ENCODE results near the gene KLHDC3.

The KLHDC3 gene

GRCh38 chr6:43012364-43012763, 1.7 kb upstream of the KLHDC3 start:
- Histone ChIP-seq H3K4me2 (ENCODE audit: insufficient read depth, low read length) (peak overlapping the region; percentile 99), H4K20me1 (ENCODE audit: insufficient read depth, low read length) (peaks cover 22% of the 10 kb centered on the region; the same call in 1 of the 2 replicates), H3K27me3 (ENCODE audit: insufficient read depth, low read length, poor library complexity) (no peaks in the 10 kb centered on the region), H3K4me3 (ENCODE audit: low read depth in 1 of 2, low read length in 2 of 2) (peak overlapping the region; percentile 91 to 94; a peak in 3 of 4 replicates), H3K27ac (ENCODE audit: low read length) (peak overlapping the region; percentile 86), H3K9ac (ENCODE audit: low read depth, low read length) (peak overlapping the region; percentile 90), H3K4me1 (ENCODE audit: insufficient read depth, low read length) (peaks cover 54% of the 10 kb centered on the region), H2AFZ (ENCODE audit: low read depth, low read length) (no peak overlapping the region), H3K9me3 (ENCODE audit: insufficient read depth, low read length, severe bottlenecking) (no peaks in the 10 kb centered on the region), H3K36me3 (ENCODE audit: insufficient read depth, low read length) (peaks cover 72% of the 10 kb centered on the region), H3K79me2 (ENCODE audit: insufficient read depth, low read length) (peaks cover 65% of the 10 kb centered on the region)
- TF ChIP-seq CTCF (IDR thresholded peaks at IDR 0.05; ENCODE audit: borderline replicate concordance, extremely low read depth, low read length, poor library complexity, severe bottlenecking): no peak
- TF ChIP-seq EZH2 (IDR thresholded peaks at IDR 0.05; ENCODE audit: borderline replicate concordance, low read depth, low read length, severe bottlenecking): no peak
- DNase-seq: no peak
- no peak for ATAC-seq (ENCODE audit: insufficient read depth, low read depth)

- peak overlapping the region; percentile 90 for H3K9ac ChIP-seq (ENCODE audit: low read depth, low read length)
- peaks cover 62% of the 10 kb centered on the region for H3K4me1 ChIP-seq (ENCODE audit: insufficient read depth, low read length)
- peak overlapping the region; percentile 95 for H2AFZ ChIP-seq (ENCODE audit: low read depth, low read length)
- peaks cover 70% of the 10 kb centered on the region for H3K79me2 ChIP-seq (ENCODE audit: insufficient read depth, low read length)
- no peak for TF ChIP-seq EZH2 (IDR thresholded peaks at IDR 0.05; ENCODE audit: borderline replicate concordance, low read depth, low read length, severe bottlenecking)
- TF ChIP-seq CTCF (IDR thresholded peaks at IDR 0.05; ENCODE audit: borderline replicate concordance, extremely low read depth, low read length, poor library complexity, severe bottlenecking): no peak
- H3K4me2 ChIP-seq (ENCODE audit: insufficient read depth, low read length): peak overlapping the region; percentile 99
- DNase-seq (no peak), ATAC-seq (ENCODE audit: insufficient read depth, low read depth) (peak; percentile 0; the same call in 1 of the 3 replicates)
- peaks cover 72% of the 10 kb centered on the region for H3K36me3 ChIP-seq (ENCODE audit: insufficient read depth, low read length)
- H4K20me1 ChIP-seq (ENCODE audit: insufficient read depth, low read length): peaks cover 27% of the 10 kb centered on the region; the same call in 1 of the 2 replicates
- peak overlapping the region; percentile 91 to 94 for H3K4me3 ChIP-seq (ENCODE audit: low read depth in 1 of 2, low read length in 2 of 2)
- no peaks in the 10 kb centered on the region for H3K9me3 ChIP-seq (ENCODE audit: insufficient read depth, low read length, severe bottlenecking)
- no peaks in the 10 kb centered on the region for H3K27me3 ChIP-seq (ENCODE audit: insufficient read depth, low read length, poor library complexity)
- H3K27ac ChIP-seq (ENCODE audit: low read length): peak overlapping the region; percentile 86
Observed at GRCh38 chr6:43013097-43013842, 779 bp upstream of the KLHDC3 start.

- Histone ChIP-seq H3K4me2 (ENCODE audit: insufficient read depth, low read length) (peak overlapping the region; percentile 90), H3K79me2 (ENCODE audit: insufficient read depth, low read length) (peaks cover 69% of the 10 kb centered on the region), H2AFZ (ENCODE audit: low read depth, low read length) (peak overlapping the region; percentile 76), H3K36me3 (ENCODE audit: insufficient read depth, low read length) (peaks cover 72% of the 10 kb centered on the region), H3K27me3 (ENCODE audit: insufficient read depth, low read length, poor library complexity) (no peaks in the 10 kb centered on the region), H3K9ac (ENCODE audit: low read depth, low read length) (peak overlapping the region; percentile 75), H3K4me3 (ENCODE audit: low read depth in 1 of 2, low read length in 2 of 2) (peak overlapping the region; percentile 74 to 91), H4K20me1 (ENCODE audit: insufficient read depth, low read length) (peaks cover 27% of the 10 kb centered on the region; the same call in 1 of the 2 replicates), H3K9me3 (ENCODE audit: insufficient read depth, low read length, severe bottlenecking) (no peaks in the 10 kb centered on the region), H3K4me1 (ENCODE audit: insufficient read depth, low read length) (peaks cover 64% of the 10 kb centered on the region), H3K27ac (ENCODE audit: low read length) (peak overlapping the region; percentile 88)
- no peak for DNase-seq
- no peak for ATAC-seq (ENCODE audit: insufficient read depth, low read depth)
- TF ChIP-seq CTCF (IDR thresholded peaks at IDR 0.05; ENCODE audit: borderline replicate concordance, extremely low read depth, low read length, poor library complexity, severe bottlenecking) (no peak), EZH2 (IDR thresholded peaks at IDR 0.05; ENCODE audit: borderline replicate concordance, low read depth, low read length, severe bottlenecking) (no peak)
Observed at GRCh38 chr6:43014434-43014909, 423 bp downstream of the KLHDC3 start.

All from DND-41 (cell line).